Neural cell (in vitro differentiated cells): ENCODE results near the gene IFFO2. TPM values are rescaled to one million over a fixed set of nuclear protein-coding genes. Genes with fewer than 3 reads are reported as not detected.

Experiments used
- H2AFZ ChIP-seq: fragments of 200-600, 300-800 bp; sonication (generic), shearing (Covaris generic); 2 replicates; pipeline ENCODE4 v1.6.0; 2014; ENCODE audit warnings: low read depth, mild to moderate bottlenecking, antibody characterized with exemption, low read length, moderate library complexity
- H3F3A ChIP-seq: fragments of 200-600 bp; shearing (Covaris generic); 2 replicates; pipeline ENCODE4 v1.6.1; 2016; ENCODE audit warnings: mild to moderate bottlenecking, moderate library complexity, mixed read lengths, antibody characterized with exemption, low read length; ENCODE audit not compliant: insufficient read depth, poor library complexity, severe bottlenecking
- H3K27ac ChIP-seq: fragments of 200-600, 300-800 bp; sonication (generic), shearing (Covaris generic); 2 replicates; pipeline ENCODE4 v1.5.1; 2014; ENCODE audit warnings: mild to moderate bottlenecking, low read length, moderate library complexity
- H3K27me3 ChIP-seq: fragments of 300-800, 200-600 bp; sonication (generic), shearing (Covaris generic); 2 replicates; pipeline ENCODE4 v1.6.0; 2014; ENCODE audit warnings: mild to moderate bottlenecking, low read depth, low read length, moderate library complexity; ENCODE audit not compliant: insufficient read depth
- H3K36me3 ChIP-seq: fragments of 300-800, 200-600 bp; sonication (generic), shearing (Covaris generic); 2 replicates; pipeline ENCODE4 v1.5.1; 2014; ENCODE audit warnings: mild to moderate bottlenecking, antibody characterized with exemption, low read length, moderate library complexity; ENCODE audit not compliant: insufficient read depth
- H3K4me2 ChIP-seq: fragments of 300-800, 200-600 bp; sonication (generic), shearing (Covaris generic); 2 replicates; pipeline ENCODE4 v1.6.0; 2014; ENCODE audit warnings: mild to moderate bottlenecking, low read length
- H3K4me3 ChIP-seq: fragments of 300-800, 200-600 bp; sonication (generic), shearing (Covaris generic); 2 replicates; pipeline ENCODE4 v1.5.1; 2014; ENCODE audit warnings: mild to moderate bottlenecking, low read length, moderate library complexity
- H3K79me2 ChIP-seq: fragments of 200-600 bp; shearing (Covaris generic); replicated peaks from 2 replicates; pipeline ENCODE4 v1.6.0; 2014; ENCODE audit warnings: mild to moderate bottlenecking, low read length, moderate library complexity; ENCODE audit not compliant: insufficient read depth
- H3K9ac ChIP-seq: fragments of 300-800, 200-600 bp; sonication (generic), shearing (Covaris generic); 2 replicates; pipeline ENCODE4 v1.6.1; 2016; ENCODE audit warnings: mild to moderate bottlenecking, low read length, mixed read lengths
- H3K9me2 ChIP-seq: fragments of 200-600 bp; shearing (Covaris generic); 2 replicates; pipeline ENCODE4 v1.6.1; 2016; ENCODE audit warnings: mild to moderate bottlenecking, low read length, mixed read lengths; ENCODE audit not compliant: insufficient read depth
- H3K9me3 ChIP-seq: fragments of 200-600, 300-800 bp; sonication (generic), shearing (Covaris generic); 2 replicates; pipeline ENCODE4 v1.6.1; 2016; ENCODE audit warnings: mild to moderate bottlenecking, mixed run types, low read length, moderate library complexity, mixed read lengths
- H4K20me1 ChIP-seq: fragments of 200-600 bp; shearing (Covaris generic); 2 replicates; pipeline ENCODE4 v1.6.1; 2016; ENCODE audit warnings: mild to moderate bottlenecking, mixed run types; ENCODE audit not compliant: insufficient read depth
- EP300 ChIP-seq: fragments of 450-650 bp; conservative IDR thresholded peaks from 2 replicates; pipeline ENCODE4 v1.6.1; 2014; ENCODE audit warnings: antibody characterized with exemption, mild to moderate bottlenecking, moderate library complexity; ENCODE audit not compliant: poor library complexity, severe bottlenecking
- EZH2 ChIP-seq: fragments of 200-600, 300-800 bp; shearing (Covaris generic), sonication (generic); IDR thresholded peaks from 2 replicates; pipeline ENCODE4 v1.6.1; 2014; ENCODE audit warnings: antibody characterized with exemption, low read length, borderline replicate concordance, mild to moderate bottlenecking; ENCODE audit not compliant: insufficient read depth, poor library complexity, severe bottlenecking
- MXI1 ChIP-seq: fragments of 450-650 bp; conservative IDR thresholded peaks from 2 replicates; pipeline ENCODE4 v1.6.1; 2014; ENCODE audit warnings: antibody characterized with exemption, mild to moderate bottlenecking; ENCODE audit not compliant: poor library complexity, severe bottlenecking
- POLR2AphosphoS5 ChIP-seq: IDR thresholded peaks from 2 replicates; pipeline ENCODE4 v1.6.1; 2012
- RAD21 ChIP-seq: fragments of 450-650 bp; conservative IDR thresholded peaks from 2 replicates; pipeline ENCODE4 v1.6.1; 2014; ENCODE audit warnings: antibody characterized with exemption, mild to moderate bottlenecking, moderate library complexity
- SMC3 ChIP-seq: fragments of 450-650 bp; conservative IDR thresholded peaks from 2 replicates; pipeline ENCODE4 v1.6.1; 2014; ENCODE audit warnings: antibody characterized with exemption, mild to moderate bottlenecking, moderate library complexity; ENCODE audit not compliant: poor library complexity
- TAF1 ChIP-seq: IDR thresholded peaks from 2 replicates; pipeline ENCODE4 v1.6.1; 2012; ENCODE audit warnings: low read depth
- polyA plus RNA-seq: library from polyadenylated mRNA; depleted of rRNA; stranded (reverse); fragments of >200 nt; gene quantifications from 2 replicates; pipeline ENCODE4 v1.2.3, GENCODE V29; 2014
- TF ChIP-seq, protein P1 (sequence below): fragments of 450-650 bp; IDR thresholded peaks from 2 replicates; pipeline ENCODE4 v1.5.1; 2014; ENCODE audit warnings: antibody characterized with exemption, mild to moderate bottlenecking, moderate library complexity; ENCODE audit not compliant: poor library complexity, severe bottlenecking
- TF ChIP-seq, protein P2 (sequence below): IDR thresholded peaks from 2 replicates; pipeline ENCODE4 v1.6.1; 2012; ENCODE audit warnings: borderline replicate concordance

The IFFO2 gene
- polyA plus RNA-seq, 1 donor from 2014 or later, result 2.6 TPM

- Histone ChIP-seq H3K4me2 (no peak overlapping the region), H4K20me1 (no peaks in the 10 kb centered on the region), H3K79me2 (no peaks in the 10 kb centered on the region), H3K9ac (no peak overlapping the region), H2AFZ (no peak overlapping the region), H3K9me3 (no peaks in the 10 kb centered on the region), H3F3A (no peaks in the 10 kb centered on the region), H3K9me2 (no peaks in the 10 kb centered on the region), H3K27ac (no peak overlapping the region), H3K4me3 (no peak overlapping the region), H3K27me3 (no peaks in the 10 kb centered on the region), H3K36me3 (no peaks in the 10 kb centered on the region)
- no peak for TF ChIP-seq RAD21
- TF ChIP-seq, protein P1, sequence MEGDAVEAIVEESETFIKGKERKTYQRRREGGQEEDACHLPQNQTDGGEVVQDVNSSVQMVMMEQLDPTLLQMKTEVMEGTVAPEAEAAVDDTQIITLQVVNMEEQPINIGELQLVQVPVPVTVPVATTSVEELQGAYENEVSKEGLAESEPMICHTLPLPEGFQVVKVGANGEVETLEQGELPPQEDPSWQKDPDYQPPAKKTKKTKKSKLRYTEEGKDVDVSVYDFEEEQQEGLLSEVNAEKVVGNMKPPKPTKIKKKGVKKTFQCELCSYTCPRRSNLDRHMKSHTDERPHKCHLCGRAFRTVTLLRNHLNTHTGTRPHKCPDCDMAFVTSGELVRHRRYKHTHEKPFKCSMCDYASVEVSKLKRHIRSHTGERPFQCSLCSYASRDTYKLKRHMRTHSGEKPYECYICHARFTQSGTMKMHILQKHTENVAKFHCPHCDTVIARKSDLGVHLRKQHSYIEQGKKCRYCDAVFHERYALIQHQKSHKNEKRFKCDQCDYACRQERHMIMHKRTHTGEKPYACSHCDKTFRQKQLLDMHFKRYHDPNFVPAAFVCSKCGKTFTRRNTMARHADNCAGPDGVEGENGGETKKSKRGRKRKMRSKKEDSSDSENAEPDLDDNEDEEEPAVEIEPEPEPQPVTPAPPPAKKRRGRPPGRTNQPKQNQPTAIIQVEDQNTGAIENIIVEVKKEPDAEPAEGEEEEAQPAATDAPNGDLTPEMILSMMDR, result no peak
- TF ChIP-seq, protein P2, sequence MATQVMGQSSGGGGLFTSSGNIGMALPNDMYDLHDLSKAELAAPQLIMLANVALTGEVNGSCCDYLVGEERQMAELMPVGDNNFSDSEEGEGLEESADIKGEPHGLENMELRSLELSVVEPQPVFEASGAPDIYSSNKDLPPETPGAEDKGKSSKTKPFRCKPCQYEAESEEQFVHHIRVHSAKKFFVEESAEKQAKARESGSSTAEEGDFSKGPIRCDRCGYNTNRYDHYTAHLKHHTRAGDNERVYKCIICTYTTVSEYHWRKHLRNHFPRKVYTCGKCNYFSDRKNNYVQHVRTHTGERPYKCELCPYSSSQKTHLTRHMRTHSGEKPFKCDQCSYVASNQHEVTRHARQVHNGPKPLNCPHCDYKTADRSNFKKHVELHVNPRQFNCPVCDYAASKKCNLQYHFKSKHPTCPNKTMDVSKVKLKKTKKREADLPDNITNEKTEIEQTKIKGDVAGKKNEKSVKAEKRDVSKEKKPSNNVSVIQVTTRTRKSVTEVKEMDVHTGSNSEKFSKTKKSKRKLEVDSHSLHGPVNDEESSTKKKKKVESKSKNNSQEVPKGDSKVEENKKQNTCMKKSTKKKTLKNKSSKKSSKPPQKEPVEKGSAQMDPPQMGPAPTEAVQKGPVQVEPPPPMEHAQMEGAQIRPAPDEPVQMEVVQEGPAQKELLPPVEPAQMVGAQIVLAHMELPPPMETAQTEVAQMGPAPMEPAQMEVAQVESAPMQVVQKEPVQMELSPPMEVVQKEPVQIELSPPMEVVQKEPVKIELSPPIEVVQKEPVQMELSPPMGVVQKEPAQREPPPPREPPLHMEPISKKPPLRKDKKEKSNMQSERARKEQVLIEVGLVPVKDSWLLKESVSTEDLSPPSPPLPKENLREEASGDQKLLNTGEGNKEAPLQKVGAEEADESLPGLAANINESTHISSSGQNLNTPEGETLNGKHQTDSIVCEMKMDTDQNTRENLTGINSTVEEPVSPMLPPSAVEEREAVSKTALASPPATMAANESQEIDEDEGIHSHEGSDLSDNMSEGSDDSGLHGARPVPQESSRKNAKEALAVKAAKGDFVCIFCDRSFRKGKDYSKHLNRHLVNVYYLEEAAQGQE, result no peak
- no peak for TF ChIP-seq POLR2AphosphoS5
- no peak for TF ChIP-seq MXI1
- TF ChIP-seq EP300, result no peak
- no peak for TF ChIP-seq TAF1
- no peak for TF ChIP-seq EZH2
- TF ChIP-seq SMC3, result no peak
Measured at GRCh38 chr1:18879791-18880309, 76.6 kb downstream of the IFFO2 start.

GRCh38 chr1:18879215-18879790, 77.2 kb downstream of the IFFO2 start:
- Histone ChIP-seq H3K9ac (no peak overlapping the region), H4K20me1 (no peaks in the 10 kb centered on the region), H3K27me3 (no peaks in the 10 kb centered on the region), H3F3A (no peaks in the 10 kb centered on the region), H3K27ac (no peak overlapping the region), H3K4me2 (no peak overlapping the region), H3K79me2 (no peaks in the 10 kb centered on the region), H3K9me3 (no peaks in the 10 kb centered on the region), H2AFZ (no peak overlapping the region), H3K36me3 (no peaks in the 10 kb centered on the region), H3K9me2 (no peaks in the 10 kb centered on the region), H3K4me3 (no peak overlapping the region)
- no peak for TF ChIP-seq TAF1
- TF ChIP-seq RAD21, result no peak
- no peak for TF ChIP-seq POLR2AphosphoS5
- TF ChIP-seq, protein P2, result no peak
- TF ChIP-seq, protein P1, result no peak
